Measurements from ENCODE around the gene ETFB. TPM values are rescaled to one million over a fixed set of nuclear protein-coding genes. Genes with fewer than 3 reads are reported as not detected.
A peak's percentile ranks its signal among the peaks of the same experiment; 100 is the strongest.

ETFB gene
- total RNA-seq, 1 experiment from 2014 or later: 203 TPM

DNA sequence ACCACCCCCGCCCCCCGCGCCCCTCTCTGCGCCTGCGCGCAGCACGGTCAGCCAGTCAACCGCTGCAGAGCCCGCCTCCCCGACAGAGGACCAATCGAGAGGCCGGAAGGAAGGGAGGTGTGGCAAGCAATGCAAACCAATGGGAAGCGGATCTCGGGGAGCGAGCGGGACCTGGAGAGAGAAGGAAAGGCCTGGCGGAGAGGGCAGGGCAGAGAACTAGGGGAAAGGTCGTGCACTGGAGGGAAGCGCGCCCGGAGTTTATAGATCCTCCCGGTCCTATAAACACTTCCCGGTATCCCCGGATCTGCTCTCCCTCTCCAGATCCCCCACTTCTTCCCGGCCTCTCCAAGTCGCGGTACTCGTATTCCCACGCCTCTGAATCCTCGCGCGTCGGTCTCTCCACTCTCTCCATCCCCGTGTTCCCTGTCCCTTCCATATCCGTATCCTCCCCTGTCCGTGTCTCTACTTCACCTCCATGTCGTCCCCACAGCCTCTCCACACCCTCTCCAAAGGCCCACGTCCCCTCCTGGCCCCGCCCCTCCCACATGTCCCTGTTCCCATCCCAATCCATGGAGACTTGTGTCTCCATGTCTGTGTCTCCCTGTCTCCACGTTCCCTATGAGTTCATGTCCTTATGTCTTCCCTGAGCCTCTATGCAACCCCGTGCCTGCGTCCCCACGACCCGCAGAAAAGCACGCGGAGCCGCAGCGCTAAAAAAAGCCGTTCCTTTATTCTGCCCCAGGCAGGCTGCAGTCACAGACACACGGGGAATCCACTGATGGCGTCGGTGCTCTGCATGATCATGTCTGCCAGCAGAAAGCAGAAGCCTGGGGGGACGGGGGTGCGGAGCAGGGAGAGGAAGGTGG, 434 bp upstream of the ETFB start:
- intact Hi-C loops (cut with micrococcal nuclease; ENCODE audit: unreplicated experiment): loop anchor here (2.0 kb wide), 1 partner anchor 28 kb away; no protein-coding TSS in a partner anchor
- TF ChIP-seq, protein P1, sequence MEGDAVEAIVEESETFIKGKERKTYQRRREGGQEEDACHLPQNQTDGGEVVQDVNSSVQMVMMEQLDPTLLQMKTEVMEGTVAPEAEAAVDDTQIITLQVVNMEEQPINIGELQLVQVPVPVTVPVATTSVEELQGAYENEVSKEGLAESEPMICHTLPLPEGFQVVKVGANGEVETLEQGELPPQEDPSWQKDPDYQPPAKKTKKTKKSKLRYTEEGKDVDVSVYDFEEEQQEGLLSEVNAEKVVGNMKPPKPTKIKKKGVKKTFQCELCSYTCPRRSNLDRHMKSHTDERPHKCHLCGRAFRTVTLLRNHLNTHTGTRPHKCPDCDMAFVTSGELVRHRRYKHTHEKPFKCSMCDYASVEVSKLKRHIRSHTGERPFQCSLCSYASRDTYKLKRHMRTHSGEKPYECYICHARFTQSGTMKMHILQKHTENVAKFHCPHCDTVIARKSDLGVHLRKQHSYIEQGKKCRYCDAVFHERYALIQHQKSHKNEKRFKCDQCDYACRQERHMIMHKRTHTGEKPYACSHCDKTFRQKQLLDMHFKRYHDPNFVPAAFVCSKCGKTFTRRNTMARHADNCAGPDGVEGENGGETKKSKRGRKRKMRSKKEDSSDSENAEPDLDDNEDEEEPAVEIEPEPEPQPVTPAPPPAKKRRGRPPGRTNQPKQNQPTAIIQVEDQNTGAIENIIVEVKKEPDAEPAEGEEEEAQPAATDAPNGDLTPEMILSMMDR (IDR thresholded peaks at IDR 0.05; ENCODE audit: unreplicated experiment): no peak
- CTCF ChIA-PET: interaction anchor here (1.0 to 1.7 kb wide), 4 partner anchors 7 to 322 kb away, joined by 3 to 17 read pairs (median 4); partner anchors contain the start of gene LIM2
- Mint-ChIP-seq H3K27ac (ENCODE audit: unreplicated experiment) (peak overlapping the region; percentile 93), H3K27me3 (ENCODE audit: unreplicated experiment) (peaks cover 20% of the 10 kb centered on the region), H3K9me3 (ENCODE audit: low read depth, unreplicated experiment) (no peaks in the 10 kb centered on the region), H3K4me1 (ENCODE audit: low read depth, unreplicated experiment) (peaks cover 25% of the 10 kb centered on the region), H3K4me3 (ENCODE audit: low read depth, unreplicated experiment) (peak overlapping the region; percentile 80), H3K36me3 (ENCODE audit: insufficient read depth, unreplicated experiment) (peaks cover 61% of the 10 kb centered on the region)
- BruUV-seq (replicated peaks): no TSS peak
- peak; percentile 99 for DNase-seq

DNA sequence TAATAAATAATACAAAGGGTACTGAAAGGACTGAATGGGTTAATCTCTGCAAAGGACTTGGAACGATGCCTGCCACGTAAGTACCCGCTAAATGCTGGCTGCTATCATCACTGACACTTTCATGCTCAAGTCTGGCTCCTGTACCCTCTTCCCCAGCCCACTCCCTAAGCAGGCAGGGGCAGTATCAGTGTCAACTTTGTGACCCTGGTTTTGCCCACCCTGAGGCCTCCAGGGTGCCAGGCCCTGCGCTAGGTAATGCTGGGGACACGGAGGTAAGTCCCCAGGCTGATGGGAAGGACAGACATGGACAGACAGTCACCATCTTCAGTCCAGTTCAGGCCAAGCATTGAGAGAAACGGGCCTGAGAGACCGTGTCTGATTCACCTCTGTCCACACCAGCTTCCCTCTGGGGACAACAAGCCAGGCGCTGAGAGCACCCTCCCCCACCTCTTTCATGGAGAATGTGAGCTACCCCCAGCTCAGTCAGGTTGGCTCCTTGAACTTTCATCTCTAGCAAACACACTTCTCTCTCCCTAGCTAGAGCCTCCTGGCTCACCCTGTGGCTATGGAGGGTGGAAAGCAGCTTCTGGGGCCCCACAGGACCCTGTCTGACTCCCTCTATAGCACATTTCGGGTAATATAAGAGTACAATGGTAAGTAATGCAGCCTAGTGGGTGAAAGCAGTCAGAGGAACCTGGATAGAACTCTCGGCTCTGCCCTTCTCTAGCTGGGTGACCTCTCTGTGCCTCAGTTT, 800 bp downstream of the ETFB start:
- peak; percentile 36 for DNase-seq
- H3K27ac Mint-ChIP-seq (ENCODE audit: unreplicated experiment): peak overlapping the region; percentile 93
- no peaks in the 10 kb centered on the region for H3K9me3 Mint-ChIP-seq (ENCODE audit: low read depth, unreplicated experiment)
- intact Hi-C loops (cut with micrococcal nuclease; ENCODE audit: unreplicated experiment): no loop called here
- peak overlapping the region; percentile 80 for H3K4me3 Mint-ChIP-seq (ENCODE audit: low read depth, unreplicated experiment)
- H3K27me3 Mint-ChIP-seq (ENCODE audit: unreplicated experiment): peaks cover 8% of the 10 kb centered on the region
- CTCF ChIA-PET: interaction anchor here (1.1 kb wide), 1 partner anchor 26 kb away, joined by 4 read pairs; no protein-coding TSS in a partner anchor
- peaks cover 25% of the 10 kb centered on the region for H3K4me1 Mint-ChIP-seq (ENCODE audit: low read depth, unreplicated experiment)
- no TSS peak for BruUV-seq (replicated peaks)
- TF ChIP-seq, protein P1 (IDR thresholded peaks at IDR 0.05; ENCODE audit: unreplicated experiment): no peak
- peaks cover 58% of the 10 kb centered on the region for H3K36me3 Mint-ChIP-seq (ENCODE audit: insufficient read depth, unreplicated experiment)

DNA sequence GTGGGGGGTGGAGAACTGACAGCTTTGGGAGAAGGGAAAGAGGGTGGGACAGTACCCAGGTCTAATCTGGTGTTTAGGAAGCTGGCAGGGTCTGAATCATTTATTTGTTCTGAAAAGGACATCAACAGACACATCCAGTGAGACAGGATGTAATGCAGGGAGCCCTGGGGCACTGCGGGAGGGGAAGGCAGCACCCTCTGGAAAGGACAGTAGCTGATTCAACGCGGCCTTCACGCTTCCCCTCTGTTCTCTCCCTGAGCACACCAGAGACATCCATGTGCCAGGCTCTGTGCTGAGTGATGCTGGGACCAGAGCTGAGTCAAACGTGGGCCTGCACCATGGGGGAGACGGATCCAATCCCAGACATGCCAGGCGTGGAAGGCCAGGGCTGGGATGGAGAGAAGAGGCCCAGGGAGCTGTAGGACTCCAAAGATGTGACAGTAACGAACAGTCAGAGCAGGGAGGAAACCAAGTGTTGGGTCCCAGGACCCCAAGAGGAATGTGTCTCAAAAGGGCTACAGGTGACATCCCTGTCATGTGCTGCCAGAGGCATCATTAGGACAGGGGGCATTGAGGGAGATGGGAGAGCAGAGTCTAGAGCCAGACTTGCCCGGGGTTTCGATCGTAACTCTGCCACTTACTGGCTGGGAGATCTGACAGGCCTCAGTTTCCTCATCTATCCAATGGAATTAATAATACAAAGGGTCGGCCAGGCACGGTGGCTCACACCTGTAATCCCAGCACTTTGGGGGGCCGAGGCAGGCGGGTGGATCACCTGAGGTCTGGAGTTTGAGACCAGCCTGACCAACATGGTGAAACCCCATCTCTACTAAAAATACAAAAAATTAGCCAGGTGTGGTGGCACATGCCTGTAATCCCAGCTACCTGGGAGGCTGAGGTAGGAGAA, 1.7 kb downstream of the ETFB start:
- BruUV-seq (replicated peaks): no TSS peak
- Mint-ChIP-seq H3K27me3 (ENCODE audit: unreplicated experiment) (no peaks in the 10 kb centered on the region), H3K36me3 (ENCODE audit: insufficient read depth, unreplicated experiment) (peaks cover 55% of the 10 kb centered on the region), H3K4me3 (ENCODE audit: low read depth, unreplicated experiment) (peak overlapping the region; percentile 39), H3K9me3 (ENCODE audit: low read depth, unreplicated experiment) (no peaks in the 10 kb centered on the region), H3K27ac (ENCODE audit: unreplicated experiment) (peak overlapping the region; percentile 95), H3K4me1 (ENCODE audit: low read depth, unreplicated experiment) (peaks cover 25% of the 10 kb centered on the region)
- intact Hi-C loops (cut with micrococcal nuclease; ENCODE audit: unreplicated experiment): no loop called here
- TF ChIP-seq, protein P1 (IDR thresholded peaks at IDR 0.05; ENCODE audit: unreplicated experiment): no peak
- CTCF ChIA-PET: interaction anchor here (2.7 kb wide), 1 partner anchor 23 kb away, joined by 7 read pairs; the partner anchor contains the start of gene VSIG10L
- no peak for DNase-seq

DNA sequence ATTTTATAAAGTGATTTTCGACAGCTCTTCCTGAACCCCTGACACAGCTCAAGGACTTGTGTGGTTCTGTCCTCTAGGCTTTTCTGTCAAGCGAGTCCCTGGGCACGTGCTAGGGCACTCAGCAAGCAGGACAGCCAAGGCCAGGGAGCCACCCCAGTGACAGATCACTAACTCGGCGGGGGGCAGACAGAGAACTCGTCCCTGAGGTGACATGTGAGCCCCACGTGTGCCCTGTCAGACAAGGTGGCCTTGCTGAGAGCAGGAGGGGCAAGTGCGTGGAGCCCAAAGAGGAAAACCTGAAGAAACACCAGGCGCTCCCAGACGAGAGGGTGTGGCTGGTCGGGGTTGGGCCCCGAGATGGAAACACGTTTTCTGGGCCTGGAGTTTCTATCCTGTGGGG, 4.9 kb downstream of the ETFB start:
- CTCF ChIA-PET: no interaction called here
- TF ChIP-seq, protein P1 (IDR thresholded peaks at IDR 0.05; ENCODE audit: unreplicated experiment): no peak
- intact Hi-C loops (cut with micrococcal nuclease; ENCODE audit: unreplicated experiment): no loop called here
- no peaks in the 10 kb centered on the region for H3K9me3 Mint-ChIP-seq (ENCODE audit: low read depth, unreplicated experiment)
- BruUV-seq (replicated peaks): no TSS peak
- no peak overlapping the region for H3K27ac Mint-ChIP-seq (ENCODE audit: unreplicated experiment)
- peaks cover 25% of the 10 kb centered on the region for H3K4me1 Mint-ChIP-seq (ENCODE audit: low read depth, unreplicated experiment)
- no peak for DNase-seq
- H3K4me3 Mint-ChIP-seq (ENCODE audit: low read depth, unreplicated experiment): no peak overlapping the region
- H3K27me3 Mint-ChIP-seq (ENCODE audit: unreplicated experiment): no peaks in the 10 kb centered on the region
- peaks cover 29% of the 10 kb centered on the region for H3K36me3 Mint-ChIP-seq (ENCODE audit: insufficient read depth, unreplicated experiment)
